OCI-LY1 (cell line): ENCODE data around the gene SYT2.
"Not testable (repeated sequence)": the region's sequence is repeated elsewhere in the genome, so short reads cannot be mapped to it uniquely, and the experiment has no call there.

Source experiments
- H2AFZ ChIP-seq: fragments of 200-600 bp; sonication (generic), shearing (Covaris generic); 2 replicates; pipeline ENCODE4 v1.6.0; 2014; ENCODE audit warnings: antibody characterized with exemption, mild to moderate bottlenecking, low read length
- H3F3A ChIP-seq: fragments of 200-600 bp; sonication (generic), shearing (Covaris generic); 2 replicates; pipeline ENCODE4 v1.6.0; 2014; ENCODE audit warnings: mild to moderate bottlenecking, antibody characterized with exemption, low read length, moderate library complexity; ENCODE audit not compliant: insufficient read depth
- H3K27ac ChIP-seq: fragments of 200-600 bp; sonication (generic); 2 replicates; pipeline ENCODE4 v1.5.1; 2014; ENCODE audit warnings: low read length, mixed run types, mild to moderate bottlenecking, low read depth; ENCODE audit not compliant: poor library complexity, severe bottlenecking
- H3K27me3 ChIP-seq: fragments of 200-600 bp; sonication (generic); 2 replicates; pipeline ENCODE4 v1.6.0; 2014; ENCODE audit warnings: antibody characterized with exemption, mild to moderate bottlenecking, low read length, moderate library complexity; ENCODE audit not compliant: insufficient read depth
- H3K36me3 ChIP-seq: fragments of 200-600 bp; sonication (generic); 2 replicates; pipeline ENCODE4 v1.6.1; 2014; ENCODE audit warnings: mild to moderate bottlenecking, antibody characterized with exemption, low read length, moderate library complexity, mixed read lengths; ENCODE audit not compliant: insufficient read depth
- H3K4me1 ChIP-seq: fragments of 200-600 bp; sonication (generic); 2 replicates; pipeline ENCODE4 v1.5.1; 2014; ENCODE audit warnings: mild to moderate bottlenecking, low read length, moderate library complexity; ENCODE audit not compliant: insufficient read depth, severe bottlenecking
- H3K4me2 ChIP-seq: fragments of 200-600 bp; sonication (generic), shearing (Covaris generic); 2 replicates; pipeline ENCODE4 v1.6.1; 2014; ENCODE audit warnings: low read length
- H3K4me3 ChIP-seq: fragments of 200-600 bp; sonication (generic); 2 replicates; pipeline ENCODE4 v1.5.1; 2014; ENCODE audit warnings: low read length, low read depth, mild to moderate bottlenecking, mixed read lengths; ENCODE audit not compliant: poor library complexity, severe bottlenecking
- H3K79me2 ChIP-seq: fragments of 200-600 bp; shearing (Covaris generic); 2 replicates; pipeline ENCODE4 v1.6.1; 2016; ENCODE audit warnings: mixed run types, low read length, mixed read lengths; ENCODE audit not compliant: insufficient read depth
- H3K9ac ChIP-seq: fragments of 200-600 bp; sonication (generic), shearing (Covaris generic); 2 replicates; pipeline ENCODE4 v1.6.1; 2014; ENCODE audit warnings: mild to moderate bottlenecking, low read length, mixed read lengths
- H3K9me2 ChIP-seq: fragments of 200-600 bp; sonication (generic), shearing (Covaris generic); 2 replicates; pipeline ENCODE4 v1.6.1; 2014; ENCODE audit warnings: low read depth, mild to moderate bottlenecking, low read length, mixed read lengths
- H3K9me3 ChIP-seq: fragments of 200-600 bp; shearing (Covaris generic); 2 replicates; pipeline ENCODE4 v1.6.1; 2014; ENCODE audit warnings: low read length, mixed read lengths
- H4K20me1 ChIP-seq: fragments of 200-600 bp; sonication (generic), shearing (Covaris generic); 2 replicates; pipeline ENCODE4 v1.6.0; 2016; ENCODE audit warnings: mild to moderate bottlenecking, low read length; ENCODE audit not compliant: insufficient read depth
- CTCF ChIP-seq: fragments of 200-600 bp; sonication (generic), shearing (Covaris generic); IDR thresholded peaks from 2 replicates; pipeline ENCODE4 v1.5.1; 2017; ENCODE audit warnings: mild to moderate bottlenecking, antibody characterized with exemption, low read length, moderate library complexity, mixed read lengths
- EZH2 ChIP-seq: fragments of 200-600 bp; sonication (generic), shearing (Covaris generic); IDR thresholded peaks from 2 replicates; pipeline ENCODE4 v1.8.0; 2017; ENCODE audit warnings: borderline replicate concordance, mixed run types, mild to moderate bottlenecking, antibody characterized with exemption, low read length, moderate library complexity, mixed read lengths

Gene SYT2

GRCh38 chr1:202632241-202632640 is 78.0 kb downstream of the SYT2 start:
- no peaks in the 10 kb centered on the region for H3K79me2 ChIP-seq
- no peaks in the 10 kb centered on the region for H3K4me1 ChIP-seq
- H3K27me3 ChIP-seq = no peaks in the 10 kb centered on the region
- H4K20me1 ChIP-seq = no peaks in the 10 kb centered on the region
- no peaks in the 10 kb centered on the region for H3K9me2 ChIP-seq
- no peak overlapping the region for H3K9ac ChIP-seq
- no peaks in the 10 kb centered on the region for H3F3A ChIP-seq
- H3K4me3 ChIP-seq = no peak overlapping the region
- no peaks in the 10 kb centered on the region for H3K9me3 ChIP-seq
- TF ChIP-seq CTCF (no peak), EZH2 (no peak)
- H3K4me2 ChIP-seq = no peak overlapping the region
- no peaks in the 10 kb centered on the region for H3K36me3 ChIP-seq
- H3K27ac ChIP-seq = no peak overlapping the region
- no peak overlapping the region for H2AFZ ChIP-seq

- Histone ChIP-seq H4K20me1 (no peaks in the 10 kb centered on the region), H3K27me3 (no peaks in the 10 kb centered on the region), H3K9me3 (no peaks in the 10 kb centered on the region), H3K9ac (no peak overlapping the region), H3F3A (no peaks in the 10 kb centered on the region), H3K9me2 (no peaks in the 10 kb centered on the region), H3K79me2 (no peaks in the 10 kb centered on the region), H3K4me3 (no peak overlapping the region), H3K4me1 (no peaks in the 10 kb centered on the region), H3K4me2 (no peak overlapping the region), H3K36me3 (no peaks in the 10 kb centered on the region), H2AFZ (no peak overlapping the region), H3K27ac (no peak overlapping the region)
- TF ChIP-seq CTCF (no peak), EZH2 (no peak)
These were observed 79.0 kb downstream of the SYT2 start for GRCh38 chr1:202631076-202631923.

GRCh38 chr1:202630541-202630940 is 79.7 kb downstream of the SYT2 start:
- Histone ChIP-seq H3K4me3 (no peak overlapping the region), H3K4me1 (no peaks in the 10 kb centered on the region), H3K36me3 (no peaks in the 10 kb centered on the region), H3K79me2 (no peaks in the 10 kb centered on the region), H3F3A (no peaks in the 10 kb centered on the region), H4K20me1 (no peaks in the 10 kb centered on the region), H3K4me2 (no peak overlapping the region), H2AFZ (no peak overlapping the region), H3K9me3 (no peaks in the 10 kb centered on the region), H3K9me2 (no peaks in the 10 kb centered on the region), H3K27me3 (no peaks in the 10 kb centered on the region), H3K27ac (no peak overlapping the region), H3K9ac (no peak overlapping the region)
- TF ChIP-seq EZH2 (no peak), CTCF (no peak)

- H3K27me3 ChIP-seq, H3K4me1 ChIP-seq, H3K9me2 ChIP-seq, H3K79me2 ChIP-seq, H3K4me3 ChIP-seq, H3F3A ChIP-seq, H4K20me1 ChIP-seq, H3K9me3 ChIP-seq, H3K27ac ChIP-seq, H3K36me3 ChIP-seq, H3K9ac ChIP-seq, H3K4me2 ChIP-seq, H2AFZ ChIP-seq: not testable (repeated sequence)
These were observed 80.2 kb downstream of the SYT2 start for GRCh38 chr1:202630096-202630495.

GRCh38 chr1:202629257-202629811 is 80.9 kb downstream of the SYT2 start:
- not testable (repeated sequence) for H3K79me2 ChIP-seq, H3K4me1 ChIP-seq, H2AFZ ChIP-seq, H3K9ac ChIP-seq, H3K4me2 ChIP-seq, H4K20me1 ChIP-seq, H3K36me3 ChIP-seq, H3K9me3 ChIP-seq, H3K4me3 ChIP-seq, H3K9me2 ChIP-seq, H3F3A ChIP-seq, H3K27ac ChIP-seq, H3K27me3 ChIP-seq
